COLO829 (cell line): ENCODE results near the gene CHST8.
"Not testable (repeated sequence)": the region's sequence is repeated elsewhere in the genome, so short reads cannot be mapped to it uniquely, and the experiment has no call there.

Source experiments
- DNase-seq: peaks from one replicate; pipeline ENCODE4 v3.0.0; 2012; ENCODE audit warnings: low spot score

CHST8 gene

DNA sequence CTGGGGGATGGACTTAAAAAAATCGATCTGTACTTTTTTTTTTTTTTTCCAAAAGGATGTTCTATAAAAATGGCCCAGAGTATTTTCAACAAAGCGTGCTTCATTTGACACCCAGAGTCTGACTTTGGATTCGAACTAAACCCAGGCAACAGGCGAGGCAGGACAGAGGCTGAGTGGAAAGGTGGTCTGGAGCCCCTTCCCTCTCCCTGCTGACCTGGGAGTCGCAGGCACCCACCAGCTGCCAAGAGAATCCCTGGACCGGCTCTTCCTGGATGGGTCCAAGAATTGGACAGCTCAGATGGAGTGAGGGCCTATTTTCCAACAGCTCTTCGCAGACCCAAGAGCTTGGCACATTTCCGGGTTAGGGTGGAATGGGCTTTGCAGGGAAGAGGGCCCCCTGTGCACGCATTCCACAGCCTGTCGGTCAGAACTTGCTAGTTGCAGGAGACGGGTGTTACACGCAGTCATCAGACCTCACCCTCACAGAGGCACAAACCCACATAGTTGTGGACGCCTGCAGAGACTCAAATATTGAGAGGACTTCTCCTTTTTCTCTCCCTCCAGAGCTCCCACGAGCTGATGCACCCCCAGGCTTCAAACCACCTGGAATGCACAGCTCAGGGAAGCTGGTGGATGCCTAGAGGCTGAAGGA lies 190.1 kb downstream of the CHST8 start:
- no peak for DNase-seq

DNA sequence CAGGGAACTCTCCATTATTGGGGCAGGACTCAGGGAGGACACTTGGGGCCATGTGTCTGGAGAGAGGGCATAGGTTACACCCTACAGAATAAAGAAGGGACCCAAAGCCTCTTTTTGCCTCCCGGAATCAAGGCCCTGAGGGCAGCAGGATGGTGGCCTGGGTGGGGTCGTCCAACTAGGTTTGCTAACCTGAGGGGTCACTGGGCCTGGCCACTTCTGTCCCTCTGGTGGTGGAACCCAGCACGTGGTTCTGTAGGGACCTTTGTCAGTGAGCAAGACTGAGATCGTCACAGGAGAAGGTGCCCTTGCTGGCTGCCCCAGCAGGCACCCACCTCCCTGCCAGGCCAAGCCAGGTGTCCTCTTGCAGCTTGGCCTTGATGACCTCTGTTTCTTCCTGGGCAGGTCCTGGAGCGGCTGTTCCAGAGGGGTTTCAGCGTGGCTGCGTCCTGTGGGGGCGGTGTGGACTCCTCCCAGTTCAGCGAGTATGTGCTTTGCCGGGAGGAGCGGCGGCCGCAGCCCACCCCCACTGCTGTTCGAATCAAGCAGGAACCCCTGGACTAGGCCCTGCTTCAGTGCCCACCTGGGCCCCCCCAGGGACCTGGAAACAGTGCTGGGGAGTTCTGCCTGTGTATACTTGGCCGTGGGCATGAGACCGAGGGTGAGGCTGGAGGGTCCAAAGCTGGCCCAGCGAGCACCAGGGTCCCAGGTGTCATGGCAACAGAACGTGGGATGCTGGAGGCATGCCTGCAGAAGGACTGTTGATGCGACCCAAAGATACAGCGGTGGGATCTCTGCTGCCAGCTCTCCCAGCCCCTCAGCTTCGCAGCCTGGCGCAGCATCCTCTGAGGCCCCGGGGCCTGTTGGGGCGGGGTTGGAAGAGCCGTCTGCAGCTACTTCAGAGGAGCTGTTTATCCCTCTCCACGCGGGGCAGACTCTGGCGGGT lies 190.9 kb downstream of the CHST8 start:
- no peak for DNase-seq

GRCh38 chr19:33813391-33814101 lies 191.8 kb downstream of the CHST8 start:
- DNase-seq: no peak

DNA sequence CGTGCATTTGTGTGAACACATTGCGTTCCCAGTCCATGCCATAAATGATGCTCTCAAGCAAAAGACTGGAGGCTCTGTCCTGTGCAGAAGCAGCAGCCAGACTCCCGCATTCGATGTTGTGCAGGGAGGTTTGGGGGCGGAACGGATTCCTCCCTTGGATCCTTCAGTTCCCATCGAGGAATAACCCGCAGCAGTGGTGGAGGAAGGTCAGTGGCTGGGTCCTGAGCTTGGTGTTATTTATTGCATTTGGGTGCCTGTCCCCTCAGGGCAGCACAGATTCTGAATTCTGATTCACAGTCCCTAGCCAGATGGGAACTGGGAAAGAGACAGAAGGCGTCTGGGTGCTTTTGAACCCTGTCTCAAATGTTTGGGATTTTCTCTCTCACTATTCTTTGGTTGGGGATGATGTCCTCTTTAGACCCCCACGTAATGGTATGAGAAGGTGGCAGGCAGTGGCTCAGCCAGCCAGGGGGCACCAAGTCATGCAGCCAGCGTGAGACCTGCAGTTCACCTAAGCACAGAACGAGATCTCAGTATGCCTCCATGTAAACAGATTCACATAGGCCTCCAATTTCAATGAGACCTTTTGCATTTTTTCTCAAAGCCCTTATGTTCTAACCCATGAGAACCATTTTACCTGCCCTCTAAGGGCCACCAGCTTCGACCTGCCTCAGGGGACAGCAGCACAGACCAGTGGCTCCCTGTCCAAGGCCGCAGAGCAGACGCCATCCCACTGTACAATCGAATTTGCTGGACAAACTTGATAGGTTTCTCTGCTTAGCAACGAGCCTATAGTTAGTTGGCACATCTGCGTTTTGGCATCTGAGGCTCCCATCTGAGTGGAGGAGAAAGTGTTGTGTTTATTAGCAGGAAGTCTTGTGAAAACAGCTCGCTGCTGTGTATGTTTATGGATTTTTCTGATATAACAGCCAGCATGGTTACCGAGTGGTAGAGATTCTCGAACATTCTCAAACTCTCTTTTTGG lies 192.7 kb downstream of the CHST8 start:
- DNase-seq: no peak

DNA sequence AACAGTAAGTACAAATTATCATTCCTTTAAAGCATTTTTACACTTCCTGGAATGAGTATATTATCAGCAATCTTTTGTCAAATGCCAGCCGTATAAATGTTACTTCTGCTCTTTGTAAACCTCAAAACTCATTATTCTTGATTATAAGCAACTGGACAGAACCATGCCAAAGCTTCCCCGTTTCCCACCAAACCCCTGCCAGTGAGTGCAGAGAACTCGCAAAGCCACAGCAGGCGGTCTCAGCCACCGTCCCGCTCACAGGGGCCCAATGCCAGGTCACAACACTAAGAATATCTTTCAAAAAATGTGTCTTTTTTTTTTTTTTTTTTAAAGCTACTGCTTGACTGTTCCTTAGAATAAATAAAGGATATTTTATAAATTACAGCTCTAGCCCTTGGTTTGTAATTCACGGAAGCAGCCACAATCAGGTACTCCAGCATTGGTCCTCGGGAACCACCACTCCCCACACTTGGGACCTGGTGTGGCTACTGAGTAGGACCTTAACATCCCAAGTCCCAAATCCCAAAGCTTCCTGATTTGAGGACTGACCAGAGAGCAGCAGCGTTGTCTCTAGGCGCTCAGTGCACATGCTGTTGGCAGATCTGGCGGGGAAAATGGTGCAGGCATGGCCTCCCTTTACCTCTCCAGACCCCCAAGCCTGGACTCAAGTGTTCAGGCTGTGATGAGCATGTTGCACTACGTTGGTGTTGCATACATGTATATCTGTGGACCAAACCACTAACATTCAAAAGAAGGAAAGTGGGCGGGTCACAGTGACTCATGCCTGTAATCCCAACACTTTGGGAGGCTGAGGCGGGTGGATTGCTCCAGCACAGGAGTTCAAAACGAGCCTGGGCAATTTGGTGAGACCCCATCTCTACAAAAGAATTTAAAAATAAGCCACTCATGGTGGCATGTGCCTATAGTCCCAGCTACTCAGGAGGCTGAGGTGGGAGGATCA lies 193.9 kb downstream of the CHST8 start:
- no peak for DNase-seq

DNA sequence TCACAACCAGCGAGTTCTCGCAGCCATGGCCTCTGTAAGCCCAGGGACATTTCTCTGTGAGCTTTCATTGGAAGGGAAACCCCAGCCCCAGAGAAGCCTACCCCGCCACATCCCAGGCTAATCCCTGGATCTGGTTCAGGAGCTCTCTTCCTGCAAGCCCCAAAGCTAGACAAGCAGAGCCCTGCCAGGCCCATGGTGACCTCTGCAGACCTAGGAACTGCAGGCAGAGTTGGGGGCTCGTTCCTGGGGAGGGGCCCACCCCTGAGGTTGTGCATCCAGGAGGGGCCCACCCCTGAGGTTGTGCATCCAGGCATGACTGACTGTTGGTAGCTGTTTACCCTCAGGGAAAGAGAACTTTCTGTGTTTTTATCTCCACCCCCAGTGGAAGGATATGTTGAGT lies 196.7 kb downstream of the CHST8 start:
- no peak for DNase-seq

GRCh38 chr19:33819078-33819477 lies 197.3 kb downstream of the CHST8 start:
- DNase-seq: not testable (repeated sequence)

- no peak for DNase-seq
Measured at GRCh38 chr19:33819506-33819879, 197.7 kb downstream of the CHST8 start.

DNA sequence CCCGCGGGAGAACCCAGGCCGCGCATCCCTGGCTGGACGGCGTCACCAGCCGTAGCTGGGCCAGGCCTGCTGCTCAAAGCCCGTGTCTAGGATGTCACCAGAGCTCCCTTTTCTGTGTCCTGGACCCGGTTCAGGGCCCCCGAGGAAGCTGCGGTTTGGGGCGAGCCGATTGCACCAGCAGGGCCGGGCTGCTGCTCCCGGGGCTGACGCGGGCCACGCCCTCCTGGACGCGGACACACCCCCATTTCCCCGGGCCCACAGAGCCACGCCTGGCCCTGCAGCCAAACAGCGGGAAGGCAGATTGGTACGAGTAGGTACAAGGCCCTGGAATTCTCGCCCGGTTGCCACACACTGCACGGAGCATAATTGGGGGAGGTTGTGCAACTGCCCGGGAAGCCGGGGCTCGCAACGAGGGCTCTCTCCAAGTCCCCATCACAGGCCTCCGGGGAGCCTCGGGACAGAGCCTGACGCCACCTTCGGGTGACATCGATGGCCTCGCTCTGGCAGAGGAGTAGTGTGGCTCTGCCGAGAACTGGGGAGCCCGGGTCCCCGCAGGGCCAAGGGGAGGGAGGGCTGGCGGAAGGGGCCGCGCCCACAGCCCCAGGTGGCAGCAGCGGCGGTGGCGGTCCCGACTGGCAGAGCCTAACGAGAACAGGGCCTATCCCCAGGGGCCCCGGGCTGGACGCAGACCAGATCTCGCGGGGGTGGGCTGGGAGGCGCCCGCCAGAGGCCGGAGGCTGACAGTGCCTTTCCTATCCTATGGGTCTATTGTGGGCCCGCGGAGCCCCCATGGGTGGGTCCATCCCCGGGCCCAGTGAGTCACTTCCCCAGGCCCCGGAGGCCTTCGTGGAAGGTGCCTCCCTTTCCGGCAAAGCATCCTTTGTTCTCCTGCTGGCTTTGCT lies 198.4 kb downstream of the CHST8 start:
- DNase-seq: peak; percentile 80

GRCh38 chr19:33821871-33822270 lies 200.1 kb downstream of the CHST8 start:
- no peak for DNase-seq
